PC-9 (cell line): ENCODE results near the gene PDLIM7.

Experiments used
- CTCF ChIP-seq: fragments of 200-600 bp; sonication (generic); conservative IDR thresholded peaks from 2 replicates; pipeline ENCODE4 v1.6.1; 2017; ENCODE audit warnings: mixed run types, antibody characterized with exemption, mild to moderate bottlenecking, moderate library complexity
- EZH2 ChIP-seq: fragments of 200-600 bp; sonication (generic); IDR thresholded peaks from 2 replicates; pipeline ENCODE4 v1.8.0; 2017; ENCODE audit warnings: antibody characterized with exemption, low read depth

DNA sequence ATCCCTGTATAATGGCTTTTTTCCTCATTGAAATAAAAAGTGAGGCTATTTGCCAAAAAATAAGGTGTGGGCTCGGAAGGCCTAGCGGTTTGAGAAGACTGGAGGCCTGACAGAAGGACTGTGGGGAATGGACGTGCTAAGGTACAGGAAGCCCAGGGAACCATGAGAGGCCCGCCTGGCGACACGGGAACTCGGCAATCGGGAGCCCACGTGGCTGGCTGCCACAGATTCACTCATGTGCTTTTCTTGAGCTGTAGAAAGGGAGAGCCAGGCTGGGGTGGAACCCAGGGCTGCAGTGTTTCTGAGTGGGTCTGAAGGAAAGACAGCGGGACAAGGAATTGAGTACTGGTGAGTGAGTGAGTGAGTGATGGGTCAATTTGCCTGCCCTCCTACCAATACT, 31.2 kb upstream of the PDLIM7 start:
- no peak for TF ChIP-seq EZH2
- no peak for TF ChIP-seq CTCF
